ENCODE data around the gene ZDHHC24. TPM values are rescaled to one million over a fixed set of nuclear protein-coding genes. Genes with fewer than 3 reads are reported as not detected.
A peak's percentile ranks its signal among the peaks of the same experiment; 100 is the strongest.

The ZDHHC24 gene
- polyA plus RNA-seq, 1 experiment, result 11.9 TPM

- CTCF ChIA-PET, result interaction anchor here (0.8 to 1.6 kb wide), 3 partner anchors 16 to 169 kb away, joined by 3 to 5 read pairs (median 3); partner anchors contain the start of gene RBM4B
Measured at GRCh38 chr11:66509131-66509561, 36.7 kb downstream of the ZDHHC24 start.

GRCh38 chr11:66505276-66505816, 40.5 kb downstream of the ZDHHC24 start:
- peaks cover 6% of the 10 kb centered on the region for H3K36me3 ChIP-seq (ENCODE audit: control insufficient read depth, insufficient read depth, low read length)
- CTCF ChIA-PET, result no interaction called here

More at GRCh38 chr11:66509131-66509561, 36.7 kb downstream of the ZDHHC24 start:
- peaks cover 4% of the 10 kb centered on the region for H3K36me3 ChIP-seq (ENCODE audit: control insufficient read depth, insufficient read depth, low read length)
- H3K4me3 ChIP-seq (ENCODE audit: low read depth, low read length), result no peak overlapping the region
- DNase-seq (ENCODE audit: low read depth), result no peak
- no peaks in the 10 kb centered on the region for H3K27me3 ChIP-seq (ENCODE audit: control insufficient read depth, insufficient read depth, low read length)
- no peak for TF ChIP-seq CTCF (IDR thresholded peaks at IDR 0.05; ENCODE audit: insufficient read depth, low read depth, low read length)
- POLR2A ChIA-PET, result no interaction called here

GRCh38 chr11:66498506-66498905, 47.3 kb downstream of the ZDHHC24 start:
- ChIA-PET CTCF (no interaction called here), POLR2A (no interaction called here)
- Histone ChIP-seq H3K27me3 (ENCODE audit: control insufficient read depth, insufficient read depth, low read length) (no peaks in the 10 kb centered on the region), H3K36me3 (ENCODE audit: control insufficient read depth, insufficient read depth, low read length) (peaks cover 20% of the 10 kb centered on the region), H3K4me3 (ENCODE audit: low read depth, low read length) (no peak overlapping the region)
- no peak for DNase-seq (ENCODE audit: low read depth)
- TF ChIP-seq CTCF (IDR thresholded peaks at IDR 0.05; ENCODE audit: insufficient read depth, low read depth, low read length), result no peak

More at GRCh38 chr11:66505276-66505816, 40.5 kb downstream of the ZDHHC24 start:
- no peak for TF ChIP-seq CTCF (IDR thresholded peaks at IDR 0.05; ENCODE audit: insufficient read depth, low read depth, low read length)
- DNase-seq (ENCODE audit: low read depth), result no peak
- POLR2A ChIA-PET, result no interaction called here
- H3K27me3 ChIP-seq (ENCODE audit: control insufficient read depth, insufficient read depth, low read length), result no peaks in the 10 kb centered on the region
- no peak overlapping the region for H3K4me3 ChIP-seq (ENCODE audit: low read depth, low read length)

GRCh38 chr11:66497206-66497605, 48.6 kb downstream of the ZDHHC24 start:
- no peak overlapping the region for H3K4me3 ChIP-seq (ENCODE audit: low read depth, low read length)
- peaks cover 25% of the 10 kb centered on the region for H3K36me3 ChIP-seq (ENCODE audit: control insufficient read depth, insufficient read depth, low read length)
- ChIA-PET POLR2A (no interaction called here), CTCF (no interaction called here)
- no peaks in the 10 kb centered on the region for H3K27me3 ChIP-seq (ENCODE audit: control insufficient read depth, insufficient read depth, low read length)
- DNase-seq (ENCODE audit: low read depth), result no peak
- TF ChIP-seq CTCF (IDR thresholded peaks at IDR 0.05; ENCODE audit: insufficient read depth, low read depth, low read length), result no peak

GRCh38 chr11:66495401-66495854, 50.4 kb downstream of the ZDHHC24 start:
- Histone ChIP-seq H3K4me3 (ENCODE audit: low read depth, low read length) (no peak overlapping the region), H3K36me3 (ENCODE audit: control insufficient read depth, insufficient read depth, low read length) (peaks cover 25% of the 10 kb centered on the region), H3K27me3 (ENCODE audit: control insufficient read depth, insufficient read depth, low read length) (no peaks in the 10 kb centered on the region)
- DNase-seq (ENCODE audit: low read depth), result no peak
- ChIA-PET POLR2A (no interaction called here), CTCF (interaction anchor here (0.7 kb wide), 1 partner anchor 1252 kb away, joined by 3 read pairs; no protein-coding TSS in a partner anchor)
- TF ChIP-seq CTCF (IDR thresholded peaks at IDR 0.05; ENCODE audit: insufficient read depth, low read depth, low read length), result peak; percentile 24; the same call in 1 of the 2 replicates
